Sigmoid colon (tissue), 7 donors: ENCODE data around the gene PDYN. TPM values are rescaled to one million over a fixed set of nuclear protein-coding genes. Genes with fewer than 3 reads are reported as not detected.

ENCODE experiments used
- DNase-seq: peaks from one replicate; pipeline ENCODE4 v3.0.0-alpha.2; 2019
- H3K27ac ChIP-seq, 4 donors: fragments of 200-600 bp; sonication (generic); one replicate each; pipeline ENCODE4 v1.5.1; 2016 to 2019; ENCODE audit warnings: mild to moderate bottlenecking in 1 of 4
- H3K27me3 ChIP-seq, 3 donors: fragments of 200-600 bp; sonication (generic); one replicate each; pipeline ENCODE4 v1.5.1; 2019; ENCODE audit warnings: mild to moderate bottlenecking in 1 of 3
- H3K36me3 ChIP-seq, 4 donors: fragments of 200-600 bp; sonication (generic); one replicate each; pipeline ENCODE4 v1.5.1; 2016 to 2019
- H3K4me1 ChIP-seq, 4 donors: fragments of 200-600 bp; sonication (generic); one replicate each; pipeline ENCODE4 v1.5.1; 2017 to 2019
- H3K4me3 ChIP-seq, 4 donors: fragments of 200-600 bp; sonication (generic); one replicate each; pipeline ENCODE4 v1.5.1; 2017 to 2019; ENCODE audit warnings: mild to moderate bottlenecking in 2 of 4, moderate library complexity in 1 of 4
- H3K9me3 ChIP-seq, 4 donors: fragments of 200-600 bp in 3 of 4; sonication (generic) in 3 of 4; one replicate each; pipeline versions ENCODE4 v1.5.1 to v1.6.1; 2013 to 2019
- CTCF ChIP-seq, 4 experiments: fragments of 450-650 bp in 3 of 4; fragments of 200-600 bp in 1 of 4; IDR thresholded peaks; one replicate each; pipeline ENCODE4 v1.5.1; 2016 to 2019; ENCODE audit warnings: antibody characterized with exemption in 4 of 4, mild to moderate bottlenecking in 3 of 4, moderate library complexity in 2 of 4
- EP300 ChIP-seq, 4 donors: sonication (generic); formaldehyde crosslinking; IDR thresholded peaks; one replicate each; pipeline ENCODE4 v1.6.1; 2017; ENCODE audit warnings: antibody characterized with exemption in 4 of 4
- POLR2A ChIP-seq, 2 donors: fragments of 450-650 bp; IDR thresholded peaks; one replicate each; pipeline ENCODE4 v1.6.1; 2016; ENCODE audit warnings: antibody characterized with exemption in 2 of 2, mild to moderate bottlenecking in 2 of 2, moderate library complexity in 2 of 2
- POLR2AphosphoS5 ChIP-seq, 4 donors: sonication (generic); formaldehyde crosslinking; IDR thresholded peaks; one replicate each; pipeline ENCODE4 v1.6.1; 2017; ENCODE audit warnings: antibody characterized with exemption in 4 of 4
- WGBS, 2 donors: extraction: QIAGEN DNeasy Blood & Tissue Kit; methylation state at CpG; one replicate each; pipeline ENCODE4 v1.1.7; 2013; 5-methylcytosine and 5-hydroxymethylcytosine counted together
- intact Hi-C: fragments of 100-400 bp; cut with DNase I; formaldehyde crosslinking; loops from one replicate; pipeline ENCODE4 v1.15.1; 2023
- polyA plus RNA-seq, 3 donors: library from polyadenylated mRNA; stranded (reverse); fragments of 200-250 nt; gene quantifications; one replicate each; pipeline ENCODE4 v1.2.3, GENCODE V29; 2013
- total RNA-seq, 4 donors: library from RNA; depleted of rRNA; stranded (reverse); fragments of >200 nt; gene quantifications; one replicate each; pipeline ENCODE4 v1.1.0, GENCODE V29; 2016
- donor health status: healthy with polysubstance abuse.
- donor health status: Bipolar disorder and iron deficiency.
- donor health status: healthy.

The PDYN gene
- total and polyA plus RNA-seq, 7 donors = not detected

- 86 to 91% methylated on average over 6 of the region's 6 CpGs for WGBS, 2 donors
- Histone ChIP-seq H3K27ac (peak overlapping the region in 1 of 4 donors; percentile 49), H3K36me3 (no peaks in the 10 kb centered on the region), H3K27me3 (no peaks in the 10 kb centered on the region), H3K4me3 (no peak overlapping the region), H3K9me3 (no peaks in the 10 kb centered on the region), H3K4me1 (peaks cover 0 to 39% (median 30%) of the 10 kb centered on the region in 4 donors)
- peak; percentile 53 for DNase-seq
- TF ChIP-seq EP300 (IDR thresholded peaks at IDR 0.05) (no peak), POLR2A (IDR thresholded peaks at IDR 0.05) (no peak), CTCF (IDR thresholded peaks at IDR 0.05) (no peak), POLR2AphosphoS5 (IDR thresholded peaks at IDR 0.05) (no peak)
- intact Hi-C loops = loop anchor here (5.0 kb wide), 1 partner anchor 158 kb away; the partner anchor contains the start of gene STK35
These were observed 49.3 kb downstream of the PDYN start for GRCh38 chr20:1944345-1945091.

GRCh38 chr20:1943275-1944002, 50.4 kb downstream of the PDYN start:
- 55 to 81% methylated on average over 8 of the region's 8 CpGs for WGBS, 2 donors

GRCh38 chr20:1942486-1943274, 51.2 kb downstream of the PDYN start:
- DNase-seq = peak; percentile 26
- H3K4me1 ChIP-seq = peaks cover 0 to 37% (median 30%) of the 10 kb centered on the region in 4 donors
- H3K36me3 ChIP-seq = peaks cover 0 to 10% (median 5%) of the 10 kb centered on the region in 4 donors
- H3K9me3 ChIP-seq = no peaks in the 10 kb centered on the region
- WGBS, 2 donors = 83 to 84% methylated on average over 13 of the region's 13 CpGs
- intact Hi-C loops = no loop called here
- no peak for TF ChIP-seq POLR2AphosphoS5 (IDR thresholded peaks at IDR 0.05)
- no peak for TF ChIP-seq EP300 (IDR thresholded peaks at IDR 0.05)
- TF ChIP-seq CTCF (IDR thresholded peaks at IDR 0.05) = no peak
- TF ChIP-seq POLR2A (IDR thresholded peaks at IDR 0.05) = no peak
- H3K27me3 ChIP-seq = no peaks in the 10 kb centered on the region
- H3K4me3 ChIP-seq = no peak overlapping the region
- peak overlapping the region in 1 of 4 donors; percentile 57 for H3K27ac ChIP-seq

More at GRCh38 chr20:1943275-1944002, 50.4 kb downstream of the PDYN start:
- H3K27ac ChIP-seq = peak overlapping the region in 1 of 4 donors; percentile 57
- H3K36me3 ChIP-seq = peaks cover 0 to 4% (median under 1%) of the 10 kb centered on the region in 4 donors
- TF ChIP-seq POLR2AphosphoS5 (IDR thresholded peaks at IDR 0.05) (no peak), POLR2A (IDR thresholded peaks at IDR 0.05) (no peak), CTCF (IDR thresholded peaks at IDR 0.05) (no peak), EP300 (IDR thresholded peaks at IDR 0.05) (no peak)
- H3K4me3 ChIP-seq = no peak overlapping the region
- H3K9me3 ChIP-seq = no peaks in the 10 kb centered on the region
- peaks cover 0 to 37% (median 30%) of the 10 kb centered on the region in 4 donors for H3K4me1 ChIP-seq
- peak; percentile 85 for DNase-seq
- no peaks in the 10 kb centered on the region for H3K27me3 ChIP-seq
- intact Hi-C loops = no loop called here

GRCh38 chr20:1942061-1942460, 51.8 kb downstream of the PDYN start:
- intact Hi-C loops = no loop called here
- WGBS, 2 donors = 88 to 93% methylated on average over 7 of the region's 7 CpGs
- TF ChIP-seq POLR2AphosphoS5 (IDR thresholded peaks at IDR 0.05) (no peak), CTCF (IDR thresholded peaks at IDR 0.05) (no peak), EP300 (IDR thresholded peaks at IDR 0.05) (no peak), POLR2A (IDR thresholded peaks at IDR 0.05) (no peak)

More at GRCh38 chr20:1942061-1942460, 51.8 kb downstream of the PDYN start:
- no peaks in the 10 kb centered on the region for H3K27me3 ChIP-seq
- H3K36me3 ChIP-seq = peaks cover 0 to 16% (median 8%) of the 10 kb centered on the region in 4 donors
- DNase-seq = peak; percentile 33
- no peak overlapping the region for H3K27ac ChIP-seq
- no peaks in the 10 kb centered on the region for H3K9me3 ChIP-seq
- H3K4me1 ChIP-seq = peaks cover 0 to 30% (median 25%) of the 10 kb centered on the region in 4 donors
- H3K4me3 ChIP-seq = no peak overlapping the region
